Astrocyte of the cerebellum (primary cell): Measurements from ENCODE around the gene SDK2.
A peak's percentile ranks its signal among the peaks of the same experiment; 100 is the strongest.

Source experiments
- DNase-seq: peaks from one replicate; pipeline ENCODE4 v3.0.0-alpha.2; 2011; ENCODE audit warnings: low read depth
- H3K4me3 ChIP-seq: 2 replicates; pipeline ENCODE4 v1.5.1; 2011; ENCODE audit warnings: mild to moderate bottlenecking, low read depth, low read length, moderate library complexity
- CTCF ChIP-seq: IDR thresholded peaks from 2 replicates; pipeline ENCODE4 v1.5.1; 2012; ENCODE audit warnings: low read length, low read depth, moderate library complexity, mild to moderate bottlenecking; ENCODE audit errors: missing control alignments
- in situ Hi-C: cut with HindIII; loops from 2 replicates; pipeline ENCODE4 v1.10.0; 2017; ENCODE audit warnings: low sequenced_read_pairs

Gene SDK2

DNA sequence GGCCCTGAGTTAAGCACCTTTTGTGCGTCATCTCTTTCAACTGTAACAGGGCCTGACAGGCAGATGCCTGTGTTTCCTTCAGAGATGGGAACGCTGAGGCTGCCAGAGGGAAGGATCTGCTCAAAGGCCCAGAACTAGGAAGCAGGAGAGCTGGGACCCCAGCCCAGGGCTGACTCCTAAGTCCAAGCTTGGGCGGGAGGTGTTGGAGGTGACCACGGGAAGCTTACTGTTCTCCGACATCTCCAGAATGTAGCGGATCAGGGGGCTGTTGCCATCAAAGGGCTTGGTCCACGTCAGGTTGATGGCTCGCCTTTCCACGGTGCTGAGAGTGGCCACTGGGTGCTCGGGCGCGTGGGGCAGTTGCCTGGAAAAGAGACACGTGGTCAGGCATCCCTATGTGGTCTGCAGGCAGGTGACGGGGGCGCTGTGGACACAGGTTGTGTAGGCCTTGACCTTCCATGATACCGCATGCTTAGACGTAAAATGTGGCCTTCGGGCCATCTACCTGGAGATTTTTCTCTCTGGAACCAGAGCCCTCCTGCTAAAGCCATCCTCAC, 221.0 kb downstream of the SDK2 start:
- in situ Hi-C loops, result loop anchor here (25.0 kb wide), 1 partner anchor 764 kb away; no protein-coding TSS in a partner anchor
- no peak overlapping the region for H3K4me3 ChIP-seq
- TF ChIP-seq CTCF, result no peak
- no peak for DNase-seq

GRCh38 chr17:73422121-73422520, 222.1 kb downstream of the SDK2 start:
- no peak for DNase-seq
- no peak overlapping the region for H3K4me3 ChIP-seq
- in situ Hi-C loops, result loop anchor here (25.0 kb wide), 1 partner anchor 765 kb away; no protein-coding TSS in a partner anchor
- no peak for TF ChIP-seq CTCF

GRCh38 chr17:73420897-73421296, 223.3 kb downstream of the SDK2 start:
- in situ Hi-C loops, result loop anchor here (25.0 kb wide), 1 partner anchor 766 kb away; no protein-coding TSS in a partner anchor
- TF ChIP-seq CTCF, result peak; percentile 38
- no peak for DNase-seq
- H3K4me3 ChIP-seq, result no peak overlapping the region

- TF ChIP-seq CTCF, result no peak
- in situ Hi-C loops, result loop anchor here (25.0 kb wide), 1 partner anchor 767 kb away; no protein-coding TSS in a partner anchor
- no peak overlapping the region for H3K4me3 ChIP-seq
- no peak for DNase-seq
Measured at GRCh38 chr17:73419881-73420280, 224.4 kb downstream of the SDK2 start.

DNA sequence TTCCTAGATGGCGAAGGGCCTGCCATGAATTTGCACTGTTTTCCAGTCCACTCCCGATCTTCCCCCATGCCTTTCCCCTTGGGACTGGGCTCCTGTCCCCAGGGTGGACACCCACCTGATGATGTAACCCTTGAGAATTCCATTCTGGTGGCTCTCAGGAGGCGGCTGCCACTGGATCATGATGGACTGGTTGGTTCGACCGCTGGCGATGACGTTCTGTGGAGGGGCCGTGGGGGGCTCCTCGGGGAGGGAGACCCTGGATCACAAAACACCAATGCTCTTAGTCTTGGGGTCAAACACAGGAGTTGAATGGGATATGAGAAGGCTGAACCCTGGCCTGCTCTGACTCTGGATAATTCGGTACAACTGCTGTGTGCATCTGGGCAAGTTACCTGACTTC, 225.2 kb downstream of the SDK2 start:
- no peak for TF ChIP-seq CTCF
- DNase-seq, result no peak
- H3K4me3 ChIP-seq, result no peak overlapping the region
- in situ Hi-C loops, result loop anchor here (25.0 kb wide), 1 partner anchor 768 kb away; no protein-coding TSS in a partner anchor

- in situ Hi-C loops, result loop anchor here (25.0 kb wide), 1 partner anchor 772 kb away; no protein-coding TSS in a partner anchor
- H3K4me3 ChIP-seq, result no peak overlapping the region
- DNase-seq, result no peak
- TF ChIP-seq CTCF, result no peak
Measured at GRCh38 chr17:73415782-73416181, 228.5 kb downstream of the SDK2 start.
